GM19351 (cell line): ENCODE measurements around the gene COBL.

Source experiments
- ATAC-seq: cut with Tn5 transposase; IDR thresholded peaks from one replicate; pipeline ENCODE4 v1.9.1; 2021; ENCODE audit warnings: mild to moderate bottlenecking, moderate library complexity; ENCODE audit not compliant: unreplicated experiment

COBL gene, protein sequence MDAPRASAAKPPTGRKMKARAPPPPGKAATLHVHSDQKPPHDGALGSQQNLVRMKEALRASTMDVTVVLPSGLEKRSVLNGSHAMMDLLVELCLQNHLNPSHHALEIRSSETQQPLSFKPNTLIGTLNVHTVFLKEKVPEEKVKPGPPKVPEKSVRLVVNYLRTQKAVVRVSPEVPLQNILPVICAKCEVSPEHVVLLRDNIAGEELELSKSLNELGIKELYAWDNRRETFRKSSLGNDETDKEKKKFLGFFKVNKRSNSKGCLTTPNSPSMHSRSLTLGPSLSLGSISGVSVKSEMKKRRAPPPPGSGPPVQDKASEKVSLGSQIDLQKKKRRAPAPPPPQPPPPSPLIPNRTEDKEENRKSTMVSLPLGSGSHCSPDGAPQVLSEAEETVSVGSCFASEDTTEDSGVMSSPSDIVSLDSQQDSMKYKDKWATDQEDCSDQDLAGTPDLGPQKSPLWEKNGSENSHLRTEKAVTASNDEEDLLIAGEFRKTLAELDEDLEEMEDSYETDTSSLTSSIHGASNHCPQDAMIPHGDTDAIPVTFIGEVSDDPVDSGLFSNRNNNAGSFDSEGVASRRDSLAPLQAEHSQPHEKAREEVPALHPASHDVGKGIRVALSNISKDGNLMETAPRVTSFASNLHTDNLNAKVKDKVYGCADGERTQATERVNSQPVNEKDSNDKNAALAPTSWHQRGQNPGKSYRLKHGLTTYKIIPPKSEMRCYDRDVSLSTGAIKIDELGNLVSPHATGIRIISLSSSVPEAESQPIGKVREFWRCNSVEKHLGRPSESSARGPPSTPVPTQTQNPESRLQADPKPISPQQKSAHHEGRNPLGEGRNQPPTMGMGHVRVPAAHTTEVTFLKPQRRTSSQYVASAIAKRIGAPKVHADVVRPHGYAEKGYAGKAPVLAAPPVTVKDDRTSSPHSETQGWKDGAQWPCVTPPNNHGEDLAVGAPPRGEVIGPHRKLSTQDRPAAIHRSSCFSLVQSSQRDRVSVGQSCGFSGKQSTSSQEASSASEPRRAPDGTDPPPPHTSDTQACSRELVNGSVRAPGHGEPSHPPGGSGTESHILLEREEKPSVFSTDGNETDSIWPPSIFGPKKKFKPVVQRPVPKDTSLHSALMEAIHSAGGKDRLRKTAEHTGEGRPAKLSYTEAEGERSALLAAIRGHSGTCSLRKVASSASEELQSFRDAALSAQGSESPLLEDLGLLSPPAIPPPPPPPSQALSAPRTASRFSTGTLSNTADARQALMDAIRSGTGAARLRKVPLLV

DNA sequence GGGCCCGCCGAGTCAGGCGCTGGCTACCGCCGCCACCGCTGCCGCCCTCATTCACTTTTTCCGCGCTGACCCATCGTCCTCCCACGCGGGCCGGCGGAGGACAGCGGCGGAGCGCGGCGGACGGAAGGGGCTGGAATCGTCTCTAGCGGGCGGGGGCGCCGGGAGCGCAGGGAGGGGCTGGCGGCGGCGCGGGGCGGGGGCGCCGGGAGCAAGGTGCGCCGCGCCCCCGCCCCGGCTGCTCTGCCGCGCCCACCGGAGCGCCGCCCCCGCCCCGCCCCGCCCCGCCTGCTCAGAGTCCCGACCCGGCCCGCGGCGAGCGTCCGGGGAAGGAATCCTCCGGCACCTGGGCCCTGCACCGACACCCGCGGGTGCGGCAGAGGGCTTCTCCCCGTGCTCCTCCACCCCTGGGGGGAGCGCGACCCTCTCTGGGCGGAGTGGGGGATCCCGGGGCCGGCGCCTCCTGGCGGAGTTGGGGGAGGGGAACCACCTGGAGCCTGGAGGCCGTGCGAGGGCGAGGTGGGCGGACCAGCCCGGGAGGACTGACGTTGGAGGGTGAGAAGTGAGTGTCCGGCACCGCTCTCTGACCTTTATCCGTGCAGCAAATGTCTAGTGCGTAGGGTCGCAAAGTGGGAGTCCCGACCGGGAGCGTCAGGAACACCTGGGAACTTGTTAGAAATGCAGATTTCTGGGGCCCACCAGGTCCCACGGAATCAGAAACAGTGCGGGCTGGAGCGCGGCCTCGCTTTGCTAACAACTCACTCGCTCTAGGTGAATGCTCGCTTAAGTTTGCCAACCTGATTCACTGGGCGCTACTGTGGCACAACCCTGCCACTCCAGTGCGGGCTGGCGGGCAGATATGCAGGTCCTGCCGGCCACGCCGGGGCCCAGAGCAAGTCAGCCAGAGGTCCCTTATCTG, at the start of gene COBL:
Gene COBL (minus strand): TSS at position 144 of the 916 bp plus-strand sequence. CDS start 176 bp downstream, outside the sequence.
- ATAC-seq = no peak

DNA sequence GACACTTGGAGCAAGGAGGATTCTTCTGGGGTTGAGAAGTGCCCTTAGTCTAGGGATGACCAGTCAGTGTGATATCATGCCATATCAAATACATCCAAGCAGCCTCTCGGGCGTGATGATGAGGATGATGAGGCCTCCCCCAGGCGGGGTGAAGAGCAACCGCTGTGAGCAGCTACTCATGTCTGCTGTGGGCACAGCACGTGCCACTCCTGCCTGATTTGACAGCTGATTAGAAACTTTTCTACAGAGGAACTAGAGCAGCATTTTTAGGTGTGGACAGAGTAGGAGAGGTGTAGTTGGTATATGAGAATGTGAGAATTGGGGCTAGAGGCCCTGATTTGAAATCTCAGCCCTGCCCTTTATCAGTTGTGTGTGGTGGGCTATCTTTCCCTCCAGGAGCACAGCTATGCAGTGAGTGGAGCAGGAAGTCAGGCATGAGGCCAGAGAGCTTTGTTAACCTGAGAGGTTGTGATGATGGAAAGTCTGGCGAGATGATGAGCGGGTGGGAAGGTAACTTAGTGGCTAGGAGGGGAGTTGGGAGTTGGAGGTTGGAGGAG, 49.6 kb upstream of the COBL start:
- ATAC-seq = no peak

DNA sequence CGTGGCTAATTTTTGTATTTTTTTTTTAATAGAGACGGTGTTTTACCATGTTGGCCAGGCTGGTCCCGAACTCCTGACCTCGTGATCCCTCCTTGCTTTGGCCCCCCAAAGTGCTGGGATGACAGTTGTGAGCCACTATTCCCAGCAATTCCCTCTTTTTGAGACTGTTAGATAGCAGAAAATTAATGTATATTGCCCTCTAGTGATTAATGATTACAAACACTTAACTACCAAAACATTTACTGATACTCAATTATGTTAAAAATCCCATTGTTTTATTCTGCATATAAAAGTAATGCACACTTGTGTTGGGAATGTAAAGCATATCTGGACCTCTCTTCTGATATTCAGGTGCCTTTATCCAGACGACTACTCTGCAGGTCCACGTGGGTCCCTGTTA, 41.2 kb upstream of the COBL start:
- no peak for ATAC-seq

DNA sequence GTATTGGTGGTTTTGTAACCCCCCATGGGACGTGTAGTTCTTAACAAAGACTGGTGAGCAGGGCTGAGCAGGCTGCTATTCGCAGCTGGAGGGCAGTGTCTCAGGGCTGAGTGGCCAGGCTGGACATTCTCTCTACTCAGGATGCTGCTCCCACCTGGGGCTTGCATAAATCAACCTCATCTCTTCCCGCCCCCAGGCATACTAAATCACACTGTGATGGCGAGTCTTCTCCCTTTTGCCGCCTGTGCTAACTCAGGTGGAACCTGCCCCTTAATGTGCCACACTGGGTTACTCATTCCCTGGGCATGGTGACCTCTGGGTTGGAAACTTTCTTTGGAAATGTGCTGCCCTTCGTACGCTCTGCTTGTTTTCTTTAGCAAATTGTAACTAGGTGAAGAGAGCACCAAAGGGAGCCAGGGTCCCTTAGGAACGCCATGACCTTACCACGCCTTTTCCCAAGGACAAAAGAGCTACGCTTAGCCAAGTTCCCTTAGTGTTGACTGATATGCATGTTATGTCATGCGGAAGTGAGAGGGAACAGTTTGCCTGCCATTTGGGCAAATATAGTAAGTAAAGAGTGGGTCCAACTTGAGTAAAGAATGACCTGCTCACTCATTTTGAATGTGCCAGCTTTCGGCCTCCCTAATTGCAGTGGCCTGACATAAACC, 40.4 kb upstream of the COBL start:
- no peak for ATAC-seq

DNA sequence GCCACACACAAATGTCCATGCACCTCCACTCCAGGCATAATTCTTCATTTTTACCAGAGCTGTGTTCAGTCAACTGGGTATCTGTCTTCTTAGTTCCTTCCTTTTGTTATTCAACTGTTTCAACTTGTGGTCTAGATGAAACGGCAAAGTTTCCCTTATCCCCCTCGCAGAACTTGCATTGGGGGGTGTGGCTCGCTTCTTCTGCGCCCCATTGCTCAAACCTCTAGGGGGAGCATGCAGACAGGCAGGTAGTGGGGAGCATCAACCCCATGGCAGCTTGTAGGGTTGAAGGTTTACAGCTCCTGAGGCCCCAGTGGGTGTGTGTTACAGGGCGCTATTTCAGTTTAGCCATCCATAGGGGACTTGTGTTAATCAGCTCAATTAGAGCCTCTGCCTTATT, 38.3 kb upstream of the COBL start:
- no peak for ATAC-seq

DNA sequence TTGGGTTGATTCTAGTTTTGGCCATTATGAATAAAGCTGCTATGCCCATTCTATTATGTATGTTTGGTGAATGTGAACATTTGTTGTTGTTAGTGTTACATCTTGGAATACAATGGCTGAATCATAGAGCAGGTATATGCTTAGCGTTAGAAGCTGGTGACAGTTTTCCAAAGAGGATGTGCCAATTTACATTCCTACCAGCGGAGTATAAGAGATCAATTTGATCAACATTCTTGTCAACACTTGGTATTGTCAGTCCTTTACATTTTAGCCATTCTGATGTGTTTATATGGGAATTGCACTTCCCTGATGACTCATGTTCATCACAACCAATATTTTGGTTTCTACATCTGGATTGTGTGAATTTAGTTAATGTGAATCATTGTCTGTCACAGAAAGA, 37.8 kb upstream of the COBL start:
- ATAC-seq = no peak

DNA sequence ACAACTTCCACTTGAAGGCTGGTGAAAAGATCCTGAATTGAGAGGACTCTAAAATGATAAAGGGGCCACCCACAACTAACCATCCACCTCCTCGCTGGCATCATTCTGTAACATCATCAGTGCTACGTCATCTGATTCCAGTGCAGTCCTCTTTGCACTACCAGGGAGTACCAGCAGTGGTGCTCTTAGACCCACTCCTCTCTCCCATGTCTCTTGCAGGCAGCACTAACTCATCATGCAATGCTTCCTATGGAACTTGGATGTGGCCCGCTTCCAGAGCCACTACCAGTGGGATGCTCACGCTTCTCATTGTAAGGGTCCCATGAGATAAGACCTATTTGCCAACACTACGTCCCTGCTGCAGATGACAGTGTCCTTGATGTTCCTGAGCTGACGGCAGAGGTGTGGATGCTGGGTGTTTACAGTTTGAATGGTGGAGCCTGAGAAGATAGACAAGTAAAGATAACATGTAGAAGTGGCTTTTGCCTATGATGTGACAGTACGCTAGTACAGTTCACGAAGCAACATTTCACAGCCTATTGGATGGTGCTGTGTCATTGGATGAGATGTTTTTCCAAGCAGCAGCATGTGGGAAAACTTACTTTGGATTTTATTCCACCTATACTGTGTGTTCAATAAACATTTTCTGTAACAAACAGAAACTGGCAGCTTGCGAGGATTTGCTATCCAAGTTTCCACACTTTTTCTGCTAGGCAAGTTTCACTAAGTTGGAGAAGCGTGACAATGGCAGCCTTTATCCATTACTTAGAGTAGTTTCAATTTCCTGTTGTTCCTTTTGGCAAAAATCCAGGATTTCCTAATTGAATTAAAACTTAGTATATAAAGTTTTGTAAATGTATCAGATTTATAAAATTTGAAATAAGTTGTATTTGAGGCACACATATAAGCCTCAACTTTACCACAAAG, 35.8 kb upstream of the COBL start:
- no peak for ATAC-seq

DNA sequence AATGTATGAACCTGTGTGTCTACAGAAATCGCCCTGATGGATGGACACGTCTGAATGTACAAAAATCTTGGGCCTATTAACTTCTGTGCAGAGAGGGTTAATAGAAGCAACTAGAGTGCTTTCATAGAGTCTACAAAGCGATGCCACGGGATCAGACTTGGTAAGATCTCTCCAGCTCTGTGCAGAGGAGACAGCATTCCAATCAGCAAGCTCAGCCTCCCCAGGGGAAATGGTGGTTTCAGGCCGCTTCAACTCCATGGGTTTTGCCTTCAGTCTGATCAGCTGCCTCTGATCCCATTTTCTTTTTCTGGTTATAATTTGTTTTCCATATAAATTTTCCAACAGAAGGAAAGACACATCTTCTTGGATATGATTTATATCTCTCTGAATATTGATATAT, 35.1 kb upstream of the COBL start:
- ATAC-seq = no peak

DNA sequence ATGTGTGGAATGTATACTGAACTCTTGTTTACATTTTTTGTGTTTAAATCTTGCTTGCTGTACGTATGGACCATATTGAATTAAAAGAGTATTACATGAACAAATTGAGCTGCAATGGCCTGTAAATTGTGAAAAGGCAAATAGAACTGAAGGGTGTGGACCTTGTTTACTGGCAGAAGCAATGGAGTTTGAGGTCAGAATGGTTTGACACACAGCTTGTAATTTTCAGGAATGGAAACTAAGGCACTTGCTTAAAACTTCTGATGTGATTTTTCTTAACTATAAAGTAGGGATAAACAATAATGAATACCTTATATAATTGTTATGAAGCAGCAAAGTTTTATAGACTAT, 33.9 kb upstream of the COBL start:
- no peak for ATAC-seq

DNA sequence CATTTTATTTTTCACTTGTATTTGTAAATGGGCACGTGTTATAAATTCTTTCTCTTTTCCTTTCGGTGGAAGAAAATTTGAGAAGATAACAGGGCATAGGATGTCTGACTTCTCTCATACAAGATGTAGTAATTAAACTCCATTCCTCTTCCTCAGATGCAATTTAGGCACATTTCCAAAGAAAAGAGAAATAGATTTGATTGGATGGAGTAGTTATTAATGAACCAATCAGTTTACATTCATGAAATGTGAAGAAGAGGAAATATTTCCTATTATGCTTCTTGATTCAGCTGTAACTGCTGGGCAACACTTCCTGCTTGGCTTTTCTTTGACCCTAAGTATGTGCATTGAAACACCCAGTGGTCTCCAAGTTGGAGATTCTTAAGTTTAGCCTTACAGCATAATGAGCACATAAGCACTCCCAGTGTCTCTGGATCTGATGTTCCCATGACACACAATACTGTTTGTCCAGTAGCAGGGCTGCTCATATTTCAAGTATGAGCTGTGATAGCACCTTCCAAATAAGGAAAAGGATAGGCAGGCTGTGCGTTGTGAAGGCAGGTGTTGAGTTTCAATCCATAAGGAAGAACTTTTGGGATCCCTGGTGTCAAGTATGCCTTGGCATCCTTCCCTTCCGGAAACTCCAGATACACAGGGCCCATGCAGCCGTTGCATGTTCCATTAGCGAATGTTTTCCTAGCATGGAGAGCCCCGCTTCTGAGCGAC, 33.4 kb upstream of the COBL start:
- no peak for ATAC-seq

DNA sequence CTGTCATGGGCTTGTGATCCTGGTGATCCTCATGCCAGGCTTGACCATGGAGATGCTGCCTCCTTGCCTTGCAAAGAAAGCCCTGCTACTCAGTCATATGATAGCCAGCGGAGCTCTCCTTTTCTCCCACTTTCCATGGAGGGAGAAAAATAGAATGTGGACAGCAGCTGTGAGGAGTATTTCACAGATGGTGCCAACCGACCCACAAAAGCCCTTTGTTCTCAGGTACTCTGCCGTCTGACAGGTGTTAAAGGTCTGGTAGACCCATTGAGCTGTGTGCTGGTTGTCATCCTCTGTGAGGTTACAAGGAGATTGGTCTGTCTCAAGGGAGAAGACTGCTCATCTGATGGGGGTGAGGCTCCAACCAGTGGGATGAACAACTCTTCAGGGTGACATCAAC, 29.5 kb upstream of the COBL start:
- ATAC-seq = no peak

DNA sequence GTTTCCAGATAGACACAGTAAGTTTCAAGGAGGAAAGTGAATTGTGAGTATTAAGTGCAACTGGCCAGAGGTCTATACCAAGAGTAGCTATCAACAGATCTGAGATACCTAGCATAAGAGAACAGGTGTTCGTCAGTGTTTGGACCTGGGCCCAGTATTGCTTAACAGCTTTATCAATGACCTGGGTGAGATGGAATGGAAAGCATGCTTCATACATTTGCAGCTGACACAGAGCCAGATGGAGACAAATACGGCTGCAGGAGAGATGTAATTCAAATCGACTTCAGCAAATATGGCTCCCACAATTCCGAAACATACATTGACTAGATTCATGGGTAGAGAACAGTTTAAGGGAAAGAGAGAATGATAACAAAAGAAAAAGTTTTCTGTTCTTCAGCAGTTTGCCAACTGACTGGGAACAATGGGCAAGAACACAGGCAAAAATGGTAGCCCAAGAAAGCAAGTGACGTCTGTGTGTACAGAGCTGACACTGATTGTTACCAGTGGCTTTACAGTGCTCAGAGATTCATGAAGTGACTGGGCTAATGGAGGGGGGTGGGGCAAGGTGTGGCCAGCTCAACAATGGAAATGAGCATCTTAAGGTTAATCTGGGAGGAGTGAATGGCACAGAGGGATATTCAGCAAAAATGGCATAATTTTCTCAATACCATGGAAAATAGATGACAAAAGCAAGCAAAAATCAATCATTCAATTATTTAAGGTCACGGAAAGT, 28.0 kb upstream of the COBL start:
- no peak for ATAC-seq

DNA sequence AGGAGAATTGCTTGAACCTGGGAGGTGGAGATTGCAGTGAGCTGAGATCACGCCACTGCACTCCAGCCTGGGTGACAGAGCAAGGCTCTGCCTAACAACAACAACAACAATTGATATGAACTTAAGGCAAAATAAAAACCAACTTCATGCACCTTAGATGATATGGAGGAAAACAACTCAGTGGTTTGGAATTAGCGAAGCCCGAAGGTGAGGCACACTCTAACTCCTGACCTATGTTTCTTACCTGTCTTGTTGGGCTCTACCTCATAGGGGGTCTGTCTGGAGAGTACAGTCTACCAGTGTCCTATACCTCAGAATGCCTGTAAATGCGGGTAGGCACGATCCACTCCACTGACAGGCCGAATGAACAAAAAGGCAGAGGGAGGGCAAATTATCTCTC, 24.3 kb upstream of the COBL start:
- no peak for ATAC-seq

DNA sequence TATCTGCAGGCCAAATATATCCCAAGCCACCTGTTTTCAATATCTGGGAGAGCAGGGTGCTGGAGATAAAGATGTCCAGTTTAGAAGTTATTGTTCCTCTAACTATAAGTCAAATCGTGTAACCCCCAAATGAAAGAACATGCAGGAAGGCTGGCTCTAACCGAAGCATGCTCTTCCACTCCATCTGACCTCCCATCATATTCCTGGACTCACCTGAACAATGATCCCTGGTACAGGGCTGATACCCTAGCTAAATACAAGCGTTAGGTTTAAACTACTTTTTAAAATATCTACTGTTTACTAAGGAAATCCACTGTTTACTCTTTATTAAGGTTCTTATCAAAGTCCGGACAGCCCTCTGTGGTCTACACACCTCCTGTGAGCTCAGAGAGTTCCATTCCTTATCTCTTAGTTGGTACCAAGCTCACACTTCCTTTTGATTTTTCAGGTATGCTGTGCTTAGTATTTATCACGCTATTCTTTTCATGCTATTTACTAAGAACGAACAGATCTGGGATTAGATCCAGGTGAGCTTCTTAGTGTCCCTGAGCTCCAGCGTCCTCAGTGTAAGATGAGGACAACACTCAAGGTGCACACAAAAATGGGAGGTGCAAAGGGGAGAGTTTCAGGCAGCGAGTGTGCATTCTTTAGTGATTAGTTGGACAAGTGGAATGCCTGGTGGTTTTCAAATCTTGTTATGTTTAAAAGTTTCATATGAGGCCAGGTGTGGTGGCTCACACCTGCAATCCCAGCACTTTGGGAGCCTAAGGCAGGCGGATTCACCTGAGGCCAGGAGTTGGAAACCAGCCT, 23.6 kb upstream of the COBL start:
- no peak for ATAC-seq

DNA sequence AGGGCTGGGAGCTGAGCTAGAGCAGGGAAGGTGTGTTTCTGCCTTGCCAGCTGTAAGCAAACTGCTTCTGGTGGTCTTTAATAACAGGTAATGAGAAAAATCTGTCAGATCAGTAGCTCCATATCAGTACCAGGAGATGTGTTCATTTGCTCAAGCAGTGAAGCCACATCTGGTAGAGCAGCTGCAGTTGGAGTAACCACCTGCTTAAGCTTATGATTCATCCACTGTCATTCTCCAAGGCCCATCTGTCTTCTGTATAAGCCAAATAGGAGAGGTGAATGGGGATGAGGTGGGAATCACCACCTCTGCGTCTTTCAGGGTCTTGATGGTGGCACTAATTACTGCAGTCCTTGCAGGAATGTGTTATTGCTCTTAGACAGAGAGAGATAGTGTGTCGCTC, 18.4 kb upstream of the COBL start:
- no peak for ATAC-seq

DNA sequence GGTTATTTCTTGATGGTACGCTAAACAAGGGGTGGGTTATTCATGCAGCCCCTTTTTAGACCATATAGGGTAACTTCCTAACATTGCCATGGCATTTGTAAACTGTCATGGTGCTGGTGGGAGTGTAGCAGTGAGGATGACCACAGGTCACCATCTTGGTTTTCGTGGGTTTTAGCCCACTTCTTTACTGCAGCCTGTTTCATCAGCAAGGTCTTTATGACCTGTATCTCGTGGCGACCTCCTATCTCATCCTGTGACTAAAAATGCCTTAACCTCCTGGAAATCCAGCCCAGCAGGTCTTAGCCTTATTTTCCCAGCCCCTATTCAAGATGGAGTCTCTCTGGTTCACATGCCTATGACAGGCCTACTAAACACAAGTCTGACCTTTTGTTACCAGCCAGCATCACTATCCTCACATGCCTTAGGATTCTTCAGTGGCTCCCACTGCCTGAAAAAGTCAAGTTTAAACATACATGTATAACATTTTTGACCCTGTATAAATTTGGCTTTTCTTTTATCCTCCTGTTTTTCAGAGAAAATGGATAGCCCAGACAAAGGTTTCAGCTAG, 13.2 kb upstream of the COBL start:
- no peak for ATAC-seq
